ENCODE data around the gene PWWP2B. TPM values are rescaled to one million over a fixed set of nuclear protein-coding genes. Genes with fewer than 3 reads are reported as not detected.
A peak's percentile ranks its signal among the peaks of the same experiment; 100 is the strongest.

Gene PWWP2B
- total and polyA plus RNA-seq, 2 experiments from 2014 or later: 0.66 to 5.8 TPM

DNA sequence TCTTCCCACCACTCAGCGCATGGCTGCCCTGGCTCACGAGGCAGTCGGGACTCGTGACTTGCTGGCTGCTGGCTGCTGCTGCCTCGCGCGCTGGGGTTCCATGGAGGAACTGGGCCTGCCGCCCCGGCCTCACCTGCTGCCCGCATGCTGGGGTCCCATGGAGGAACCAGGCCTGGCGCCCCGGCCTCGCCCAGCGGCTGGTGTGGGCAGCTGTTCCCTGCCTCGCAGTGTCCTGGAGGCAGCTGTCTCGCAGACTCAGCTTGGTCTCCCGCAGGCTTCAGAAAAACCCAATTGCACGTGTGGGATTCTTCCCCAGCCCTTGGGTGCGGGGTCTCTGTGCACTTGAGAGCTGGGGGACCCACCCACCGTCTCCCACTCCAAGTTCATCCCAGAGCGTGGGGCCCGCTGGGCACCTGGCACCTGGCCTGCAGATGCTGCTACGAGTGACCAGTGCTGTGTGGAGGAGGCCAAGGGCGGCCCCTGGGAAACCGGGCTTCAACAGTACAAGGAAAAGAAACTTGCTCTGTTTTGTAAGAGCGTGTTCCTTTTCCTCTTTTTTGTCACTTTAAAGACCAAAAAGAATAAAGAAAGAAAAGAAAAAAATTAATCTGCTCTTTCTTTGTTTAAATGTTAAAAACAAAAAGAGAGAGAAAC lies 20.4 kb downstream of the PWWP2B start:
- Histone ChIP-seq H3F3A (ENCODE audit: insufficient read depth) (no peaks in the 10 kb centered on the region), H4K20me1 (ENCODE audit: insufficient read depth) (no peaks in the 10 kb centered on the region), H3K9me2 (ENCODE audit: insufficient read depth) (no peaks in the 10 kb centered on the region), H3K9ac (no peak overlapping the region), H3K36me3 (ENCODE audit: low read depth) (no peaks in the 10 kb centered on the region), H3K4me2 (ENCODE audit: unreplicated experiment) (no peak overlapping the region), H3K4me3 (no peak overlapping the region), H2AFZ (no peak overlapping the region), H3K27me3 (replicated peaks; ENCODE audit: insufficient read depth) (no peaks in the 10 kb centered on the region), H3K9me3 (ENCODE audit: low read depth) (no peaks in the 10 kb centered on the region), H3K79me2 (ENCODE audit: insufficient read depth) (no peaks in the 10 kb centered on the region), H3K4me1 (ENCODE audit: insufficient read depth) (peaks cover 8% of the 10 kb centered on the region), H3K27ac (no peak overlapping the region)
- no peak for TF ChIP-seq EZH2phosphoT487 (IDR thresholded peaks at IDR 0.05; ENCODE audit: insufficient read depth, low read depth)
- TF ChIP-seq EZH2 (IDR thresholded peaks at IDR 0.05; ENCODE audit: insufficient read depth, poor library complexity, severe bottlenecking): no peak
- DNase-seq: no peak
- in situ Hi-C loops (cut with MboI): no loop called here
- WGBS, 2 experiments (ENCODE audit: low coverage in 1 of 2, low lambda C conversion rate in 2 of 2, missing lambda C conversion rate in 2 of 2): 85 to 88% methylated on average over 25 to 26 of the region's 26 CpGs

DNA sequence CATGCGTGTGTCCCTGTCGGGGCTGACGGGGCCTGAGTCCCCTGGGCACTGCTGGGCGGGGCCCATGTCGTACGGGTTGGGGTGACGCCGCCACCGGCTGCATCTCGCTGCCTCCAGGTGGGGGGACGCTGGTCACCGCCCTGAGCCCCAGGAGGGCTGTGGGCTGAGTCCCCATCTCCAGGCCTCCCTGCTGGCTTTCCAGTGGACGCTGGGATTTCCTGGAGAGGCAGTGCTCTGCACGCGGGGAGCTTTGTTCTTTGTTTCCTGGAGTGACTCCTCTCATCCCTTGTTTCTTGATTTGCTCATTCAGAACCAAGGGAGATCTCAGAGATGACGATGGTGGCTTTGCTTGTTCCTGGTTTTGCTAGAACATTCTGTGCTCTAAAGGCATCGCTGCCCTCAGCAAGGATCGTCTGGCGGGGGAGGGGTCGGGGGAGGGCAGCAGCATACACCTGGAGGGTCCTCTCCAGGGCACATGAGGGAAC lies 21.0 kb downstream of the PWWP2B start:
- in situ Hi-C loops (cut with MboI): no loop called here
- H2AFZ ChIP-seq: no peak overlapping the region
- no peaks in the 10 kb centered on the region for H3F3A ChIP-seq (ENCODE audit: insufficient read depth)
- H3K4me3 ChIP-seq: no peak overlapping the region
- no peak overlapping the region for H3K4me2 ChIP-seq (ENCODE audit: unreplicated experiment)
- no peaks in the 10 kb centered on the region for H3K36me3 ChIP-seq (ENCODE audit: low read depth)
- H3K9ac ChIP-seq: no peak overlapping the region
- DNase-seq: no peak
- WGBS, 2 experiments (ENCODE audit: low coverage in 1 of 2, low lambda C conversion rate in 2 of 2, missing lambda C conversion rate in 2 of 2): 82 to 86% methylated on average over 15 to 20 of the region's 20 CpGs
- no peaks in the 10 kb centered on the region for H4K20me1 ChIP-seq (ENCODE audit: insufficient read depth)
- H3K9me3 ChIP-seq (ENCODE audit: low read depth): no peaks in the 10 kb centered on the region
- H3K9me2 ChIP-seq (ENCODE audit: insufficient read depth): no peaks in the 10 kb centered on the region
- TF ChIP-seq EZH2 (IDR thresholded peaks at IDR 0.05; ENCODE audit: insufficient read depth, poor library complexity, severe bottlenecking) (no peak), EZH2phosphoT487 (IDR thresholded peaks at IDR 0.05; ENCODE audit: insufficient read depth, low read depth) (no peak)
- no peak overlapping the region for H3K27ac ChIP-seq
- H3K79me2 ChIP-seq (ENCODE audit: insufficient read depth): no peaks in the 10 kb centered on the region
- H3K4me1 ChIP-seq (ENCODE audit: insufficient read depth): peaks cover 8% of the 10 kb centered on the region
- no peaks in the 10 kb centered on the region for H3K27me3 ChIP-seq (replicated peaks; ENCODE audit: insufficient read depth)

DNA sequence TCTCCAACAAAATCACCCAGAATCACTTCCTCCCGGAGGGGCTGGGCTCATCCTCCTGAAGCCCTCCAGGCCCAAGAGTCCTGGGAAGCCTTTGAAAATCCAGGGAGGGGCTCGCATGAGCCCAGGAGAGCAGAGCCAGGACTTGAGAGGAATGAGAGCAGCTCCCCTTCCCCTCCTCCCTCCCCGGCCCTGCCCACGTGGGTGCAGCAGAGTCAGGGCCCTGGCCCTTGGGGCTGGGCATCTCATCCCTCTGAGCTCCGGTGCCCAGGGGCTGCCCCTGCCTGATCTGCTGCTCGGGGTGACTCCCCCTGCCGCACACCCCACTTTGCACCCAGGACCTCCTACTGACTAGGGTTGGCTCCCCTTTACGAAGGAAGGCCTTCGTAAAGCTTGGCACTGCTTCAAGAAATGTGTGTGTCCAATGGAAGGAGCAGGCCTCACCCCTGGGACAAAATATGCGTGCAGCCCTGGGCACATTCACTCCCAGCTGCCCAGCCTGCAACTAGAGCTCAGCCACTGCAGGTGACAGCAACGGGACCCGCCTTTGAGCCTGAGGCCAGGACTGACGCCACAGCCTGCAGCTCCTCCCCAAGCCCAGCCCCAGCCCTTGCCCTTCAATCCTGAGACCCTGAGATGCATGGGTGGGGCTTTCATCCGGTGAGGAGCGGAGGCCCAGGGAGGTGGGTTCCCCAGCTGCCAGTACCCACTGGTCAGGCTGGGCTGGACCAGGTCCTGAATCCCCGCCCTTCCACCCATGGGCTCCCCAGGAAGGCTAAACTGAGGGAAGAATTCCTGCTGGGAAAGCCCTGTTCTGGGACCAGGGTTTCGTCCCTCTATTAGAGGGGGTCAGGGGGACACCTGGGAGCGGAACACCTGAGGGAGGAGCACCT lies 21.8 kb downstream of the PWWP2B start:
- Histone ChIP-seq H3K4me2 (ENCODE audit: unreplicated experiment) (no peak overlapping the region), H4K20me1 (ENCODE audit: insufficient read depth) (no peaks in the 10 kb centered on the region), H3K36me3 (ENCODE audit: low read depth) (no peaks in the 10 kb centered on the region), H2AFZ (no peak overlapping the region), H3K9ac (no peak overlapping the region), H3K27ac (no peak overlapping the region), H3K4me3 (no peak overlapping the region), H3K79me2 (ENCODE audit: insufficient read depth) (no peaks in the 10 kb centered on the region), H3K9me2 (ENCODE audit: insufficient read depth) (no peaks in the 10 kb centered on the region), H3K9me3 (ENCODE audit: low read depth) (no peaks in the 10 kb centered on the region), H3K4me1 (ENCODE audit: insufficient read depth) (peaks cover 8% of the 10 kb centered on the region), H3K27me3 (replicated peaks; ENCODE audit: insufficient read depth) (no peaks in the 10 kb centered on the region), H3F3A (ENCODE audit: insufficient read depth) (no peaks in the 10 kb centered on the region)
- TF ChIP-seq EZH2phosphoT487 (IDR thresholded peaks at IDR 0.05; ENCODE audit: insufficient read depth, low read depth) (no peak), EZH2 (IDR thresholded peaks at IDR 0.05; ENCODE audit: insufficient read depth, poor library complexity, severe bottlenecking) (no peak)
- DNase-seq: peak; percentile 21
- WGBS, 2 experiments (ENCODE audit: low coverage in 1 of 2, low lambda C conversion rate in 2 of 2, missing lambda C conversion rate in 2 of 2): 73 to 78% methylated on average over 17 to 18 of the region's 18 CpGs
- in situ Hi-C loops (cut with MboI): no loop called here

DNA sequence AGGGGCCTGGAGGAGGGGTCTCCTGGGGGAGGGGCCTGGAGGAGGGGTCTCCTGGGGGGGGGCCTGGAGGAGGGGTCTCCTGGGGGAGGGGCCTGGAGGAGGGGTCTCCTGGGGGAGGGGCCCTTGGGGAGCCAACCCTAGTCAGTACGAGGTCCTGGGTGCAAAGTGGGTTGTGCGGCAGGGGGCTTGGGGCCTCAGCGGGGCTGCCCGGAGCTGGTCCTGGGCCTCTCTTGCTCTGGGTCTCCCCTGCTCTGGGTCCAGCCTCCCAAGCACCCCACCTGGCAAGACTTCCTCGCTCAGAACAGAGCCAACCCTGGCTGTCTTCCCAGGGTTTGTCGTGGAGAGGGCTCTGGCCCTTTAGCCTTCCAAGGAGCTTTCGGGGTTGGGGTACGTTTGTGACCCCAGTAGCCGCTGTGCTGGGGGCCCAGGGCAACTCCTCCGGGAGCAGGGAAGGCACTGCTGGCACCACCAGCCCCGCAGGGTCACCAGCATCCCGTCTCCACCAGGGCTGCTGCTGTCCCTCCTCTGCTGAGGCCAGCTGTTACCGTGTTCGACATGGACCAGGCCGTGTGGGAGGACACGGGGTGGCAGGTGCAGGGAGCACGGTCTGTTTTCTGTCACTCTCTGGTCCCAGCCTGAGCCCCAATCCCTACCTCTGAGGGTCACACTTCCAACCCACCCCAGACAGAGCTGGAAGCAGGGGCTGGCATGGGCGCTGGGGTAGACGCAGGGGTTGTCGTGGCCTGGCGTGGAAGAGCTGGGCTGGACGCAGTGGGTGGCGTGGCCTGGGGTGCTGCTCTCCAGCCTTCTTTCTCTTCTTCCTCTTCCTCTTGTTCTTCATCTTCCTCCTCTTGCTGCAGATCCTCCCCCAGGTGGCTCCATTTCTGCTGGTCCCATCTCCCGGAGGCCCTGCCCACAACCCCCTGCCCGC lies 22.8 kb downstream of the PWWP2B start:
- WGBS, 2 experiments (ENCODE audit: low coverage in 1 of 2, low lambda C conversion rate in 2 of 2, missing lambda C conversion rate in 2 of 2): 87 to 89% methylated on average over 23 to 25 of the region's 25 CpGs
- no peak for TF ChIP-seq EZH2 (IDR thresholded peaks at IDR 0.05; ENCODE audit: insufficient read depth, poor library complexity, severe bottlenecking)
- TF ChIP-seq EZH2phosphoT487 (IDR thresholded peaks at IDR 0.05; ENCODE audit: insufficient read depth, low read depth): no peak
- H4K20me1 ChIP-seq (ENCODE audit: insufficient read depth): no peaks in the 10 kb centered on the region
- peak; percentile 7 for DNase-seq
- H3F3A ChIP-seq (ENCODE audit: insufficient read depth): no peaks in the 10 kb centered on the region
- in situ Hi-C loops (cut with MboI): no loop called here
- H3K9me3 ChIP-seq (ENCODE audit: low read depth): no peaks in the 10 kb centered on the region
- H3K9ac ChIP-seq: no peak overlapping the region
- H2AFZ ChIP-seq: no peak overlapping the region
- H3K27ac ChIP-seq: no peak overlapping the region
- no peak overlapping the region for H3K4me3 ChIP-seq
- no peaks in the 10 kb centered on the region for H3K79me2 ChIP-seq (ENCODE audit: insufficient read depth)
- H3K9me2 ChIP-seq (ENCODE audit: insufficient read depth): no peaks in the 10 kb centered on the region
- H3K4me2 ChIP-seq (ENCODE audit: unreplicated experiment): no peak overlapping the region
- H3K4me1 ChIP-seq (ENCODE audit: insufficient read depth): peaks cover 8% of the 10 kb centered on the region
- H3K36me3 ChIP-seq (ENCODE audit: low read depth): no peaks in the 10 kb centered on the region
- no peaks in the 10 kb centered on the region for H3K27me3 ChIP-seq (replicated peaks; ENCODE audit: insufficient read depth)
